ENCODE results near the gene SH2D1B. TPM values are rescaled to one million over a fixed set of nuclear protein-coding genes. Genes with fewer than 3 reads are reported as not detected.

SH2D1B gene
- total RNA-seq, 1 donor from 2014 or later, result not detected

- no peak overlapping the region for H3K4me3 Mint-ChIP-seq (ENCODE audit: unreplicated experiment)
- H4K20me1 ChIP-seq (ENCODE audit: insufficient read depth, low read length), result no peaks in the 10 kb centered on the region
- no peak overlapping the region for H3K4me3 ChIP-seq (ENCODE audit: insufficient read depth, low read depth, low read length)
- TF ChIP-seq EZH2 (IDR thresholded peaks at IDR 0.05; ENCODE audit: insufficient read depth, low read length), result no peak
- no peak for TF ChIP-seq CTCF (IDR thresholded peaks at IDR 0.05; ENCODE audit: insufficient read depth, low read depth, low read length)
- H3K9ac ChIP-seq (ENCODE audit: low read length), result no peak overlapping the region
- DNase-seq (ENCODE audit: low read depth), result no peak
- H3K9me3 ChIP-seq (ENCODE audit: insufficient read depth, low read depth, low read length), result no peaks in the 10 kb centered on the region
- no peak overlapping the region for H3K27ac ChIP-seq (ENCODE audit: low read depth, low read length)
- no peaks in the 10 kb centered on the region for H3K27me3 ChIP-seq (ENCODE audit: insufficient read depth, low read length)
- FAIRE-seq, result no peak
- H3K4me1 Mint-ChIP-seq (ENCODE audit: low read depth, unreplicated experiment), result peaks cover 11% of the 10 kb centered on the region
- H3K9me3 Mint-ChIP-seq (ENCODE audit: unreplicated experiment), result no peaks in the 10 kb centered on the region
- no peaks in the 10 kb centered on the region for H3K27me3 Mint-ChIP-seq (ENCODE audit: low read depth, unreplicated experiment)
- H2AFZ ChIP-seq (ENCODE audit: low read depth, low read length), result no peak overlapping the region
- H3K4me1 ChIP-seq (ENCODE audit: insufficient read depth, low read length), result peaks cover 13% of the 10 kb centered on the region
- H3K4me2 ChIP-seq (ENCODE audit: low read length), result no peak overlapping the region
- H3K36me3 ChIP-seq (ENCODE audit: insufficient read depth, low read length), result no peaks in the 10 kb centered on the region
- H3K79me2 ChIP-seq (ENCODE audit: insufficient read depth, low read length), result no peaks in the 10 kb centered on the region
- no peak overlapping the region for H3K27ac Mint-ChIP-seq (ENCODE audit: unreplicated experiment)
- peaks cover 2% of the 10 kb centered on the region for H3K36me3 Mint-ChIP-seq (ENCODE audit: low read depth, unreplicated experiment)
Observed at GRCh38 chr1:162390396-162391185, 21.3 kb downstream of the SH2D1B start.

GRCh38 chr1:162389971-162390370 lies 22.0 kb downstream of the SH2D1B start:
- Mint-ChIP-seq H3K4me1 (ENCODE audit: low read depth, unreplicated experiment) (peaks cover 11% of the 10 kb centered on the region), H3K4me3 (ENCODE audit: unreplicated experiment) (no peak overlapping the region), H3K27me3 (ENCODE audit: low read depth, unreplicated experiment) (peaks cover 4% of the 10 kb centered on the region), H3K27ac (ENCODE audit: unreplicated experiment) (no peak overlapping the region), H3K36me3 (ENCODE audit: low read depth, unreplicated experiment) (peaks cover 2% of the 10 kb centered on the region), H3K9me3 (ENCODE audit: unreplicated experiment) (peaks cover 1% of the 10 kb centered on the region)
- DNase-seq (ENCODE audit: low read depth), result no peak
- TF ChIP-seq CTCF (IDR thresholded peaks at IDR 0.05; ENCODE audit: insufficient read depth, low read depth, low read length), result no peak
- no peaks in the 10 kb centered on the region for H3K79me2 ChIP-seq (ENCODE audit: insufficient read depth, low read length)
- no peak overlapping the region for H2AFZ ChIP-seq (ENCODE audit: low read depth, low read length)
- FAIRE-seq, result no peak
- H3K4me3 ChIP-seq (ENCODE audit: insufficient read depth, low read depth, low read length), result no peak overlapping the region
- no peaks in the 10 kb centered on the region for H4K20me1 ChIP-seq (ENCODE audit: insufficient read depth, low read length)
- peaks cover 13% of the 10 kb centered on the region for H3K4me1 ChIP-seq (ENCODE audit: insufficient read depth, low read length)
- H3K9me3 ChIP-seq (ENCODE audit: insufficient read depth, low read depth, low read length), result no peaks in the 10 kb centered on the region
- H3K36me3 ChIP-seq (ENCODE audit: insufficient read depth, low read length), result no peaks in the 10 kb centered on the region
- H3K27ac ChIP-seq (ENCODE audit: low read depth, low read length), result no peak overlapping the region
- peak overlapping the region; percentile 48 for H3K4me2 ChIP-seq (ENCODE audit: low read length)
- no peaks in the 10 kb centered on the region for H3K27me3 ChIP-seq (ENCODE audit: insufficient read depth, low read length)
- H3K9ac ChIP-seq (ENCODE audit: low read length), result no peak overlapping the region

Data from astrocyte (in vitro differentiated cells and primary cell).